GDM1 (cell line): ENCODE data around the gene NSMCE4A.
"Not testable (repeated sequence)": the region's sequence is repeated elsewhere in the genome, so short reads cannot be mapped to it uniquely, and the experiment has no call there.

ENCODE experiments used
- DNase-seq: peaks from one replicate; lab custom pipeline; 2025; lab: John Stamatoyannopoulos, UW

Gene NSMCE4A

GRCh38 chr10:121988361-121989324 is 13.6 kb upstream of the NSMCE4A start, which contains the start of gene TACC2:
TSS of gene TACC2 (plus strand) at chr10:121989163. CDS start at chr10:122021982, 32,819 bp downstream.
- DNase-seq, result no peak

DNA sequence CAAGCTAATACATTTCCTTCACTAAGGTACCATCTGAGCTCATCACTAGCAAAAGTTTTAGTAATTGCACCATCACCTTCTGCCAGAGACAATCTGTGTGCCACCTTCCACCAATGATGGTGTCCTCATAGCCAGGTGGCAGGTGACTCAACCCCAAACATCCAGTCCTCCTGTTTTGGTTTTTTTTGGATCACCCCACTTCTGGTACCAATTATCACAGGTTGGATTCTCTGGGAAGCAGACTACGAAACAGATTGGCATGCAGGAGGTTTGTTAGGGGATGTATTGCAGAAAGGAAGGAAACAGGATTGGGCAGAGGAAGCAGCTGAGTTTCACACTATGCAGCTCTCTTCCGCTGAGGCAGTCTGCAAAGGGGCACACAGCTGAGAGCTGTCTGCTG is 9.4 kb upstream of the NSMCE4A start:
- DNase-seq, result no peak

GRCh38 chr10:121983852-121984251 is 8.8 kb upstream of the NSMCE4A start:
- DNase-seq, result no peak

DNA sequence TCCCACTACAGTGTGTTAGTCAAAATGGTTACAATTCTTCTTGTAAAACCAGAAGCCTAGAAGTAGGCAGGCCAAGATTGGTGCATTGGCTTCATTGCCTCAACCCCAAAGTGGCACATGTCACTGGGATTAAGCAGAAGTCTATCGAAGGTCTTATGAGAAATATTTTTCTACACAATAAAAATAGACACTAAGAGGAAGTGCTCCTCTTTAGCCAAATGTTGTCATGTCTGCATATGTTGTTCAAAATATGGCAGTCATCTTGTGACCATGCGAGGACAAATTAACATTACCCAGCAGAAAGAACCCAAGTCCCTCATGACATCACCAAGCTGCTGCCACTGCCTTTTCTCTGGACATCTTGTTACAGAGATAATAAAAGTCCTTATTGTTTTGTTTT is 6.3 kb upstream of the NSMCE4A start:
- DNase-seq, result no peak

DNA sequence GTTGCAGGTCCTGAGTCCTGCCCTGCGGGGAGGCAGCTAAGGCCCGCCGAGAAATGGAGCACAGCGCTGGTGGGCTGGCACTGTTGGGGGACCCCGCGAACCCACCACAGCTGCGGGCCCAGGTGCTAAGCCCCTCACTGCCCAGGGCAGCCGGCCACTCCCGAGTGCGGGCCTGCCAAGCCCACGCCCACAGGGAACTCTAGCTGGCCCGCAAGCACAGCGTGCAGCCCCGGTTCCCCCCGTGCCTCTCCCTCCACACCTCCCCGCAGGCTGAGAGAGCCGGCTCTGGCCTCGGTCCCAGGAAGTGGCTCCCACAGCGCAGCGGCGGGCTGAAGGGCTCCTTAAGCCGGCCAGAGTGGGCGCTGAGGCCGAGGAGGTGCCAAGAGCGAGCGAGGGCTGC is 3.5 kb upstream of the NSMCE4A start:
- no peak for DNase-seq

- DNase-seq, result no peak
These were observed 1.6 kb upstream of the NSMCE4A start for GRCh38 chr10:121976607-121977006.

DNA sequence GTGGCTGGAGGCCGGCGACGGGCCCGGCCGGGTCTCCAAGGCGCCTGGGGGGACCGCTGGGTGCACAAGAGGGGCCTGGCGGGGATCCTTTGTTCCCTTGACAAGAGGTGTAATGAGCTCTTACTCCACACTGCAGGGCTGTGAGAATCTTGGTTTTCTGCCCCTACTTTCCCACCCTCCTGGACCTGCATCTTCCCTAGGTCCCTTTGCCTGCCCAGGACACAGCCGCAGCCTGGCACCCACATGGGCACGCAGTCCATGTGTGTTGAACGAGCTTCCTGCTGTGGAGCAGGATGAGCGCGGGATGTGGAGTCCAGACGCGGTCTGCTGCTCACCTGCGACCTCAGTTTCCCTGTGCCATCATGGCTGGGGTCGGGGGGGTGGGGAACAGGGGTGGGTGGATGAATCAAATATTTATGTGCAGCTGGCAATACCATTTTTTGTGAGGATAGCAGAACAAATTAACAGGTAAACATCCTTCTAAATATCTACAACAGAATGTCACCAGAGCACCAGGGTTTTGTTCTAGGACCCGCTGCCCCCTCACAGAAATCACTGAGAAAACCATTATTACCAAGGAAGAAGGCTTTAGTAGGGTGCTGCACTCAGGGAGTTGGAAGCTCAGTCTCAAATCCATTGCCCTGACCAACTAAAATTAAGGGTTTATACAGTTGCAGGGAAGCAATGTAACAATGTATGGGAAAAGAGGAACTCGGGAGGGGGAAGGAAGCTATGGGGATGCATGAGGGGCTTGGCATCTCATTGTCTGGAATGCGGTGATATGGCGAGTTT is 474 bp upstream of the NSMCE4A start:
- no peak for DNase-seq

GRCh38 chr10:121974019-121974534 is 940 bp downstream of the NSMCE4A start:
- no peak for DNase-seq

- not testable (repeated sequence) for DNase-seq
These were observed 5.9 kb downstream of the NSMCE4A start for GRCh38 chr10:121969086-121969485.

DNA sequence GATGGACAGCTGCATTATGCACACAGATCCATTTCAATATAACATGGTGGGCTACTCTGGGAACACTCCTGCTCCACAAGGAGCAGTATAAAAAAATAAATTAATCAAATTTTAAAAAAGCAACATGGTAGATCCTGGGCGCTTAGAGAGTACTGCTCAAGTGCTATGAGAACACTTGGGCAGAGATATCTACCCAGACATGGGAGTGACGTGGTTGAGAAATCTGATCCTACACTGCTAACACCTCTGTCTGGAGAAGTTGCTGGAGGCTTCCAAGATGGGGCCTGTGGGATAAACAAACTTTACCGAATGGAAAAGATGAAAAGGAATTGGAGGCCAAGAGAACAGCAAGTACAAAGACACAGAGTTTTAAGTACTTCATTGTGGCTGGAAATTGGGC is 9.0 kb downstream of the NSMCE4A start:
- no peak for DNase-seq

- DNase-seq, result no peak
These were observed 13.6 kb downstream of the NSMCE4A start for GRCh38 chr10:121961456-121961855.

DNA sequence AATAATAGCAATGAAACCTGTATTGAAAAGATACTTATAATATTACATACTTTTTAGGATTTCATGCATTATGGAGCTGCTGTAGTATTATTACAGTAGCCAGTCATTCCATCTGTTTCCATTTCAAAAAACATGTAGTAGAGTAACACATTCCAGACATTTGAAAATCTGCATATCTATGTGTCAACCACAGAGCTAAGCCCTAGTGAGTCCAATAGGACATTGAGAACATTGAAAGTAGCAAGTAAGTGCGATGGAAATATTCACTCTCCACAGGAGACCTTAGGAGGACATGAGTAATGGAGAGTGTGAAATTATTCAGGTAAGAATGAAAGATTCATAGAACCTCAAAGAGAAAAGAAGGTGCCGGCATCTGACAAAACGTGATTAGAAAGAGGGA is 15.3 kb downstream of the NSMCE4A start:
- DNase-seq, result no peak

GRCh38 chr10:121956111-121957061 is 18.6 kb downstream of the NSMCE4A start:
- no peak for DNase-seq

DNA sequence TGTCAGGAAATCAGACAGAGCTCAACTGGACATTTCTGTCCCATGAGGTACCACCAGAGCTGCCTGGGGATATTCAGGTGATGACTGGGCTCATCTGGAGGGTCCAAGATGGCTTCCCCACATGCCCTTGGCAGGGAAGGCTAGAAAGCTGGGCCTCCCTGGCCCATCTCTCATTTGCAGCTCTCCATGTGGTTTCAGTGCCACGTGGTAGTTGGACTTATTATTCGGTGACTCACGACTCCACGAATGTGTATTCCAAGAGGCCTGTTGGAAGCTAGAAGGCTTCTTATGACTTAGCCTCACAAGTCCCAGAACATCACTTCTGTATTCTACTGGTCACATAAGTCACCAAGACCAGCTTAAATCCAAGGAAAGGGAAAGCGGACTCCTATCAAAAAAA is 22.8 kb downstream of the NSMCE4A start:
- no peak for DNase-seq

GRCh38 chr10:121949451-121949850 is 25.6 kb downstream of the NSMCE4A start:
- DNase-seq, result no peak

DNA sequence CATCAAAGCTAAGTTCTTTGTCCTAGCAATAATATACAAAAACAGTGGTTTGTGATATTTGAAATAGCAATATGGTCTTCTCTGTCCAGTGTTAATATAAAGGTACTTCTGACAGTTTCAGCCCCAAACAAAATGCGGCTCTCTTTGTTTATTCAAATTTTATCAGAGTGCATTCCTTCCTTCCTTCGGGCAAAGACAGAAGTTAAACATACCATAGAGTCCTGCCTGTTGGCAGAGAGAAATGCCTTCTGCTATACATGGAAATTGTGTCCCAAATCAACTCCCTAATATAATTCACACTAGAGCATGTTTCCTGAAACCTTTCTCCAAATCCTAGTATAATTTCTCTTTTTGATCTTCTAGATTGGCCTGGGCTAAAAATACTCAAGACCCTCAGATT is 26.0 kb downstream of the NSMCE4A start:
- no peak for DNase-seq

GRCh38 chr10:121947343-121948330 is 27.4 kb downstream of the NSMCE4A start:
- DNase-seq, result no peak

- DNase-seq, result no peak
These were observed 32.1 kb downstream of the NSMCE4A start for GRCh38 chr10:121942749-121943416.

DNA sequence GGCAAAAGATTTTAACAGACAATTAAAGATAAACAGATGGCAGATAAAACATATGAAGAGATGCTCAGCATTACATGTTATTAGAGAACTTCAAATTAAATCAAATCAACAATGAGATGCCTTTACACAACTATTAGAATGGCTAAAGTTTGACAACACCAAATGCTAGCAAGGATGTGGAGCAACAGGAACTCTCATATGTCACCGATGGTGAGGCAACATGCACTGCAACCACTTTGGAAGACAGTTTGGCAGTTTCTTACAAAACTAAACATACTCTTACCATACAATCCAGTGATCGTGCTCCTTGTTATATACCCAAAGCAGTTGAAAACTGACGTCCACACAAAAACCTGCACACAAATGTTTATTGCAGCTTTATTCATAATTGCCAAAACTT is 33.5 kb downstream of the NSMCE4A start:
- DNase-seq, result no peak

DNA sequence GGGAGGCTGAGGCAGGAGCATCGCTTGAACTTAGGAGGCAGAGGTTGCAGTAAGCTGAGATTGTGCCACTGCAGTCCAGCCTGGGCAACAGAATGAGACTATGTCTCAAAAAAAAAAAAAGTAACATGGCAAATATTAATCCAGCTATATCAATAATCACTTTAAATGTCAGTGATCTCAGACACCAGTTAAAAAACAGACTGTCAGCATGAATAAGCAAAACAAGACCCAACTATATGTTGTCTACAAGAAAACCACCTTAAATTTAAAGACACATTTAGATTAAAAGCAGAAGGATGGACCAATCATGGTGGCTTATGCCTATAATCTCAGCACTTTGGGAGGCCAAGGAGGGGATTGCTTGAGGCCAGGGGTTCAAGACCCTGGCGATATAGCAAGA is 38.7 kb downstream of the NSMCE4A start:
- DNase-seq, result no peak
